Thymus (tissue), 11 donors: ENCODE measurements around the gene CD99. TPM values are rescaled to one million over a fixed set of nuclear protein-coding genes. Genes with fewer than 3 reads are reported as not detected.
"Not testable (repeated sequence)": the region's sequence is repeated elsewhere in the genome, so short reads cannot be mapped to it uniquely, and the experiment has no call there.

ENCODE experiments used
- DNase-seq, 9 donors: peaks; one replicate each; pipeline ENCODE4 v3.0.0-alpha.2; 2013; ENCODE audit warnings: low spot score in 9 of 9, low read depth in 6 of 9, missing footprints in 1 of 9
- H3K27ac ChIP-seq, 2 donors: one replicate each; pipeline ENCODE4 v1.5.1; 2013; ENCODE audit warnings: control low read depth in 1 of 2, low read depth in 1 of 2, low read length in 1 of 2, mild to moderate bottlenecking in 1 of 2, moderate library complexity in 1 of 2
- H3K27me3 ChIP-seq, 2 donors: one replicate each; pipeline ENCODE4 v1.5.1; 2013; ENCODE audit warnings: low read length in 1 of 2; ENCODE audit not compliant: control insufficient read depth in 2 of 2, insufficient read depth in 1 of 2
- H3K36me3 ChIP-seq, 2 donors: one replicate each; pipeline ENCODE4 v1.5.1; 2013; ENCODE audit warnings: low read length in 1 of 2, mild to moderate bottlenecking in 1 of 2, moderate library complexity in 1 of 2; ENCODE audit not compliant: control insufficient read depth in 2 of 2, insufficient read depth in 2 of 2
- H3K4me1 ChIP-seq, 2 donors: one replicate each; pipeline ENCODE4 v1.5.1; 2013; ENCODE audit warnings: low read length in 2 of 2; ENCODE audit not compliant: control insufficient read depth in 2 of 2, insufficient read depth in 2 of 2
- H3K4me3 ChIP-seq, 2 donors: one replicate each; pipeline ENCODE4 v1.5.1; 2013; ENCODE audit warnings: low read length in 2 of 2, control low read depth in 1 of 2, mild to moderate bottlenecking in 1 of 2
- H3K9me3 ChIP-seq, 2 donors: one replicate each; pipeline ENCODE4 v1.5.1; 2013; ENCODE audit warnings: low read length in 1 of 2, mild to moderate bottlenecking in 1 of 2; ENCODE audit not compliant: control insufficient read depth in 2 of 2, insufficient read depth in 1 of 2
- WGBS: extraction: QIAGEN DNeasy Blood & Tissue Kit; methylation state at CpG from one replicate; pipeline ENCODE4 v1.1.7; 2013; 5-methylcytosine and 5-hydroxymethylcytosine counted together
- polyA plus RNA-seq: library from polyadenylated mRNA; stranded (reverse); fragments of 200-250 nt; gene quantifications from one replicate; pipeline ENCODE4 v1.2.3, GENCODE V29; 2013
- total RNA-seq: library from RNA; stranded (reverse); fragments of 120-200 nt; gene quantifications from one replicate; pipeline ENCODE4 v1.2.4, GENCODE V29; 2013
- donor health status: healthy.

Gene CD99
- total and polyA plus RNA-seq, 2 donors: 527 to 547 TPM

- H3K4me1 ChIP-seq: no peaks in the 10 kb centered on the region
- no peaks in the 10 kb centered on the region for H3K36me3 ChIP-seq
- H3K4me3 ChIP-seq: no peak overlapping the region
- no peaks in the 10 kb centered on the region for H3K27me3 ChIP-seq
- H3K9me3 ChIP-seq: no peaks in the 10 kb centered on the region
- DNase-seq: no peak
- H3K27ac ChIP-seq: no peak overlapping the region
- WGBS: 97% methylated on average over 7 of the region's 7 CpGs
These were observed 25.4 kb upstream of the CD99 start for GRCh38 chrX:2665387-2666304.

DNA sequence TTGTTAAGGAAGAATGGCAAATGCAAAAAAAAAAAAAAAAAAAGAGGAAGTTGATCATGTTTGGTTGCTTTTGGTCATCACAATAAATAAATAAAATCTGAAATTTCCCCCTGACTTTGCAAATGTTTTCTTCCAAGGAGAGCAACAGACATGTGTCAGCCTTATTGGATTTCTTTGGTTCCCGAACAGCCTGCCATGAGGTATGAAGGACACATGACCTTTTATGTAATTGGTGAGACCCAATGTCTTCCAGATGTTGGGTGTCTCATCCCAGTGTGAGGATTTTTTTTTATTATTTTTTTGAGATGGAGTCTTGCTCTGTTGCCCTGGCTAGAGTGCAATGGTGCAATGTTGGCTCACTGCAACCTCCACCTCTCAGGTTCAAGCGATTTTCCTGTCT, 24.6 kb upstream of the CD99 start:
- Histone ChIP-seq H3K27ac (no peak overlapping the region), H3K36me3 (no peaks in the 10 kb centered on the region), H3K4me1 (no peaks in the 10 kb centered on the region), H3K9me3 (no peaks in the 10 kb centered on the region), H3K27me3 (no peaks in the 10 kb centered on the region), H3K4me3 (no peak overlapping the region)
- no peak for DNase-seq
- 98% methylated on average over 2 of the region's 2 CpGs for WGBS

DNA sequence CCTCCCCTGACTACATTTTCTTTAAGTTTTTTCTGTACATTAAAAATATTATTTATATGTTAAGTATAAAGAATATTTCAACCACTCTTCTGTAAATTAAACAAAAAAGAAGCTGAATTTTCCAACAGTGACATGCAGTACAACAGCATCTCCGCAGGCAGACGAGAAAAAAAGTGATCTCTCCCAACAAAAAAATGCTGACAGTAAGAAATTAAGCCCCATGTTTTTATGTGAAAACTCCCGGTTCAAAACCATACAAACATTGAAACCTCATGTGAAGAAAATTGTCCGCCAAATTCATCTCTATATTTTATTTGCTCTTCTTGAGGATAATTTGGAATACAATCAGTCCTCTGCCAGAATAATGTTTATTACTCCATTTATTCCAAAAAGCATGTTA, 20.1 kb upstream of the CD99 start:
- peaks cover 0 to 4% of the 10 kb centered on the region in 2 donors for H3K9me3 ChIP-seq
- H3K4me3 ChIP-seq: no peak overlapping the region
- no peak for DNase-seq
- no peak overlapping the region for H3K27ac ChIP-seq
- H3K36me3 ChIP-seq: no peaks in the 10 kb centered on the region
- no peaks in the 10 kb centered on the region for H3K27me3 ChIP-seq
- H3K4me1 ChIP-seq: peaks cover 0 to 2% of the 10 kb centered on the region in 2 donors
- 94% methylated on average over 4 of the region's 4 CpGs for WGBS

DNA sequence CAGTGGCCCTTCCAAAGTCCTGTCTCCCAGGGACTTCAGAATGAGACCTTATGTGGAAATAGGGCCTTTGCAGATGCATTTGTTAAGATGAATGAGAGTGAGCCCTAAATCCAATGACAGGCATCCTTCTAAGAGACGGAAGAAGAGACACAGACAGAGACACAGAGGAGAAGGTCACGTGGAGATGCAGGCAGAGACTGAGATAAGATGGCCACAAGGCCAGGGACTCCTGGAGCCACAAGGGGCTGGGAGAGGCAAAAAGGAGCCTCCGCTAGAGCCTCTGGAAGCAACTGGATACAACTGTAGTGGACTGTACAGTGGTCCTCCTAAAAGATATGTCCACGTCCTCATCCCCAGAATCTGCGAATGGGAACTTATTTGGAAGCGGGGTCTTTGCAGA, 19.0 kb upstream of the CD99 start:
- peaks cover 2 to 6% of the 10 kb centered on the region in 2 donors for H3K4me1 ChIP-seq
- no peak overlapping the region for H3K27ac ChIP-seq
- WGBS: 98% methylated on average over 6 of the region's 6 CpGs
- no peak overlapping the region for H3K4me3 ChIP-seq
- no peaks in the 10 kb centered on the region for H3K27me3 ChIP-seq
- no peaks in the 10 kb centered on the region for H3K36me3 ChIP-seq
- no peak for DNase-seq
- H3K9me3 ChIP-seq: peaks cover 0 to 4% of the 10 kb centered on the region in 2 donors

DNA sequence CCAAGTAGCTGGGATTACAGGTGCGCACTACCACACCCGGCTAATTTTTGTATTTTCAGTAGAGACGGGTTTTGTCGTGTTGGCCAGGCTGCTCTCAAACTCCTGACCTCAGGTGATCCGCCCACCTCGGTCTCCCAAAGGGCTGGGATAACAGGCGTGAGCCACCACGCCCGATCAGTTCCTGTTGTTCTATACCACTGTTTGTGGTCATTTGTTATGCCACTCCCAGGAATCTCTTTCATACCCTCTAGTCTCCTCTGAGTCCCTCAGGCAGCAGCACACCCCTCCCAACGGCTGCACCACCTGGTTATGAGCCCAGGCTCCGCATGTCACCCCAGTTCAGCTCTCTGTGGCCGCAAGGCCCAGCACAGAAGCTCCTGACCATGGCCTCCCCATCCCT, 17.5 kb upstream of the CD99 start:
- Histone ChIP-seq H3K27me3 (no peaks in the 10 kb centered on the region), H3K36me3 (no peaks in the 10 kb centered on the region), H3K4me3 (no peak overlapping the region), H3K27ac (no peak overlapping the region), H3K4me1 (peaks cover 7 to 12% of the 10 kb centered on the region in 2 donors), H3K9me3 (peaks cover 0 to 4% of the 10 kb centered on the region in 2 donors)
- WGBS: 98% methylated on average over 12 of the region's 12 CpGs
- no peak for DNase-seq

DNA sequence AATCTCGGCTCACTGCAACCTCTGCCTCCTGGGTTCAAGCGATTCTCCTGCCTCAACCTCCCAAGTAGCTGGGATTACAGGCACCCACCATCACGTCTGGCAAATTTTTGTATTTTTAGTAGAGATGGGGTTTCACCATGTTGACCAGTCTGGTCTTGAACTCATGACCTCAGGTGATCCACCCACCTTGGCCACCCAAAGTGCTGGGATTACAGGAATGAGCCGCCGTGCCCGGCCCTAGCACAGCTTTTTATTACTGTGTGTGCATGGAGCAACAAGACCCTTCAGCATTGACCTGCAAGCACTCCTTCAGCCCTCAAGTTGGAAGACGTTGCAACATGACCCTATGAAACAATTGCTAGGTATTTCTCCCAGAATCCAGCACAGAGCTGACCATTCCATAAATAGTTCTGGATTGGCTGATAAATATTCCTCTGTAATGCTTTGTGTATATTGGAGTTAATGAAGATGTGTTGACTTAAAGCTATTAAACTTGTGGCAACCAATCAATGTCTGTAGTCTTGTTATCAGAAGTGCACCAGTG, 15.4 kb upstream of the CD99 start:
- not testable (repeated sequence) for H3K4me3 ChIP-seq, DNase-seq, H3K36me3 ChIP-seq, H3K27ac ChIP-seq, H3K27me3 ChIP-seq, H3K9me3 ChIP-seq
- peaks cover 7 to 12% of the 10 kb centered on the region in 2 donors for H3K4me1 ChIP-seq
- WGBS: 97% methylated on average over 7 of the region's 7 CpGs

DNA sequence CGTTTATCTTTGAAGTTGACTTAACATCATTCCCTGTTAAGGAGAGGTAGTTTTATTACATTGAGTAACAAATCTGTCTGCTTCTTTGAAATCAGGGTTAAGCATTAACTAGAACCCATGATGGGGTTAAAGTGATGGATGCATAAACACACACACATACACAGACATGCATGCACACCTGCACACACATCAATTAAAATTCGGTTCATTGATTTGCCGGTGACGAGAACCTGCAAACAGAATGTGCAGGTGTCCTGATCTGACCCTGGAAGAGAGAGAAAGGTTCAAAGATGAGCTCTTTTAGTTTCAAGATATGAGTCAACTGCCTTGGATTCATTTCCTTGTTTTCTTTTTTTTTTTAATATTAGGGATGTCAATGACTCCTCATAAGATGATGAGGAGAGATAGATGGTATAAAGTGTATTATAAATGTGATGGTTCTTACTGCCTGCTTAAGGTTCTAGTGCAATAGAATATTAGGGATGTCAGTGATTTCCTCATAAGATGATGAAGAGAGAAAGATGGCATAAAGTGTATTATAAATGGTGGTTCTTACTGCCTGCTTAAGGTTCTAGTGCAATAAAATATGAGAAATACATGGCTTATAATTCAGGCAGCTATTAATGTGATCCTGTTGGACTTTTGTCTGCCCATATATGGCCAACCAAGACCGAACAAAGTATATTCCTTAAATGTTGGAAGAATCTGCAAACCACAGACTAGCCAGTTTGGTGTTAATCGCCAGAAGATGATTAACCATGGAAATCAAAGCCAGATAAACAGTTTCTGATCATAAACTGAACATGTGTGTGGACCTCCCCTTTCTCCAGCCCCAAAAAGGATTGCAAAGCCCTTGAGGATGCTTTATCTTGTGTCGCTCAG, 14.1 kb upstream of the CD99 start:
- Histone ChIP-seq H3K36me3 (no peaks in the 10 kb centered on the region), H3K27ac (no peak overlapping the region), H3K9me3 (peaks cover 0 to 4% of the 10 kb centered on the region in 2 donors)

GRCh38 chrX:2677764-2678163, 13.3 kb upstream of the CD99 start:
- no peak overlapping the region for H3K27ac ChIP-seq

More for the DNA sequence above, 14.1 kb upstream of the CD99 start:
- peak in 1 of 9 donors; percentile 38 for DNase-seq
- Histone ChIP-seq H3K4me1 (peaks cover 7 to 12% of the 10 kb centered on the region in 2 donors), H3K4me3 (no peak overlapping the region), H3K27me3 (no peaks in the 10 kb centered on the region)
- 59% methylated on average over 7 of the region's 7 CpGs for WGBS

More at GRCh38 chrX:2677764-2678163, 13.3 kb upstream of the CD99 start:
- Histone ChIP-seq H3K36me3 (no peaks in the 10 kb centered on the region), H3K4me1 (peaks cover 7 to 12% of the 10 kb centered on the region in 2 donors), H3K4me3 (no peak overlapping the region), H3K9me3 (no peaks in the 10 kb centered on the region), H3K27me3 (no peaks in the 10 kb centered on the region)
- 93% methylated on average over 10 of the region's 10 CpGs for WGBS
- no peak for DNase-seq
